HG03571 (cell line): ENCODE data around the gene ABCB6.
"Not testable (repeated sequence)": the region's sequence is repeated elsewhere in the genome, so short reads cannot be mapped to it uniquely, and the experiment has no call there.

Source experiments
- ATAC-seq: cut with Tn5 transposase; IDR thresholded peaks from one replicate; pipeline ENCODE4 v1.9.1; 2021; ENCODE audit not compliant: unreplicated experiment

Gene ABCB6

DNA sequence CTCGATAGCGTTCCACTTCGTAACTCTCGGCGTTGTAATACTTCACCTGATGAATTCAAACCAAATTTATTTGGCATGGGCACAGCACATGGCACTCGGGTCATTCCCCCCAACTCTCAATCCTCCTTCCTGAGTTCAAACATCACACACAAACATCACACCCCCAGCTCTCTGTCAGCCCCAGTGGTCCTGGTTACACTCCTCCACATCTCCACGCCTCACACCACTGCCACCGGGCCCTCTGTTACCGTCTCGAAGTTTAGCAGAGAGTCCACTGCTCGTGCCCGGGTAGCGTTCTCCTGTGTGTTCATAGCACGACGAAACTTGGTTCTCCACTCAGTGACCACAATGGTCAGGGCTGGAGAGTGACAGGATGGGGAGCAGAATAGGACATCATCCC is 4.6 kb downstream of the ABCB6 start:
- no peak for ATAC-seq

DNA sequence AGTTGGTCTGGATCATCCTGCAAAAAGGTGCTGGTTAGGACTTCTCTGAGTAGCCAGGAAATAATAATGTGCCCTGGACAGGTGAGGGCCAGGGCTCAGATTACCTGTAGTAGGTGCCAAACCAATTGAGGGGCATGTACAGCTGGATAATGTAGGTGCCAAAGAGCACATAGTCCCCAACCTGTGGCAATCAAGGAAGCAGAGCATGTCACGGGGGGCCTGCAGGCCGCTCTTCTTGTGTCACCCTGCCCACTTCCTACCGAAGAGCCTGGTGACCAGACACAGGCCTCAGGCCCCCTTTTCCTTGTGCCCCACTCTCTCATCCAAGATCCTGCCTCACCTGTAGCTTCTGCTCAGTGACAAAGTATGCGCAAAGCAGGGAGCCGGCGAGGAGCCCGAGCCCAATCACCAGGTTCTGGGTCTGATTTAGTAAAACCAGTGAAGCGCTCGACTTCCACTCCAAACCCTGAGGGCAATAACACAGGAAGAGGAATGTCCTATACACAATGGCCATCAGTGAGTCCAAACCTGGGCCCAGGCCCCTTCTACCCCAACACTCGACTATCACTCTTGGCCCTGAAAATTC is 5.2 kb downstream of the ABCB6 start:
- ATAC-seq, result no peak

DNA sequence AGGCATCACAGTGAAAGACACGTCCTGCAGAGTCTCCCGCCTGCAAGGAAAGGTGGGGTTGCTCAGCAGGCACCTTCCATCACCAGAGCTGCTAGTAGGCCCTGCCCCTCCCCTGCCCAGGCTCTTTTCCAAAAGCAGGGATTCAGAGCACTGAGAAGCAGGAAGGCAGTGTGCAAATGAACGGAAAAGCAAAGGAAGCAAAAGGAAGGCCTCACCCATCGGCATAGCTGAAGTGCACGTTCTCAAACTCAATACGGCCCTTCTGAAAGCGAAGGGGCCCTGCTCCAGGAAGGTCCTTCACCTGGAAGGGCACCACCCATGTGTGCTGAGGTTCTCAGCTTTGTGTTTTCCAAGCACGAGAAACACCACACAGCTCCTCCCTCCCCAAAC is 5.7 kb downstream of the ABCB6 start:
- ATAC-seq, result no peak

DNA sequence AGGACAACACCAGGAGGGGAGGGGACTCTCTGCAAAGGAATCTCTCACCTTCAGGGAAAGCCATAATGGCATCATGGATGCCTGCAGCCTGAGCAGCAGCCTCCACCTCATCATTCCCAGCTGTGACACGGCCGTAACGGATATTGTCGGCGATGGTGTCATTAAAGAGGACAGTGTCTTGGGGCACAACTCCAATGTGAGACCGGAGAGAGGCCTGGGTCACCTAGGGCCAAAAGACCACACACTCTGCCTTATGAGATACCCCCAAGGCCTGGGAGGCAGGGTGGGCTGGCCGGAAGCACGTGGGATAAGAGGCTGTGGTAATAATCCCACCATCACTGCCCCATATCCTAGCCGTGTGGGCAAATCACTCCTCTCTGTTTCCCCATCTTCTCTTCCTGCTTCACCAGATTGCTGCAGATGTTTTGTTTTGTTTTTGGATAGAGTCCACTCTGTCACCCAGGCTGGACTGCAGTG is 7.8 kb downstream of the ABCB6 start:
- no peak for ATAC-seq

DNA sequence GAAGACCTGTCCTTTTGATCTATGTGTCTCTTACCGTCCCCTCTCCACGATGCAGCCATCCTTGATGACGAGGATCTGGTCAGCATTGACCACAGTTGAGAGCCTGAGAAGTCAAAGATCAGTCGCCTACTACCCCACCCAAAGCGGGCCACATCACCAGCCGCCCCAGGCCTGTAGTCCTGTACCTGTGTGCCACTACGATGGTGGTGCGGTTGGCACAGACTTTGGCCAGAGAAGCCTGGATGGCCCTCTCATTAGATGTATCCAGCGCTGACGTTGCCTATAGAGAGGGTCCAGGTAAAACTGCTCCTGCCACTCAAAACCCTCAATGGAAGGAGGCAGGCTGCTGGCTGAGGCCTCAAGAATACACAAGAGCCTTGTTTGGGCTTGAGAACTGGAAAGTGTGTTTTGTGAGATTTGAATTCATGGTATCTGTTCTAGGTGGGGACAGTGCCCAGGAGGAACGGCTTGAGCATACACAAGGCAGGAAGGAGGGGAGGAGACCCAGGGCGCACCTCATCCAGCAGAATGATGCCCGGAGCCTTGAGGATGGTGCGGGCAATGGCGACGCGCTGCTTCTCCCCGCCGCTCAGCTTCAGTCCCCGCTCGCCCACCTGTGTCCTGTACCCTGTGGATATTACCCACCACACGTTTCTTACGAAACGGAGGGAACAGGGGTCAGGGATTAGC is 8.4 kb downstream of the ABCB6 start:
- ATAC-seq, result no peak

DNA sequence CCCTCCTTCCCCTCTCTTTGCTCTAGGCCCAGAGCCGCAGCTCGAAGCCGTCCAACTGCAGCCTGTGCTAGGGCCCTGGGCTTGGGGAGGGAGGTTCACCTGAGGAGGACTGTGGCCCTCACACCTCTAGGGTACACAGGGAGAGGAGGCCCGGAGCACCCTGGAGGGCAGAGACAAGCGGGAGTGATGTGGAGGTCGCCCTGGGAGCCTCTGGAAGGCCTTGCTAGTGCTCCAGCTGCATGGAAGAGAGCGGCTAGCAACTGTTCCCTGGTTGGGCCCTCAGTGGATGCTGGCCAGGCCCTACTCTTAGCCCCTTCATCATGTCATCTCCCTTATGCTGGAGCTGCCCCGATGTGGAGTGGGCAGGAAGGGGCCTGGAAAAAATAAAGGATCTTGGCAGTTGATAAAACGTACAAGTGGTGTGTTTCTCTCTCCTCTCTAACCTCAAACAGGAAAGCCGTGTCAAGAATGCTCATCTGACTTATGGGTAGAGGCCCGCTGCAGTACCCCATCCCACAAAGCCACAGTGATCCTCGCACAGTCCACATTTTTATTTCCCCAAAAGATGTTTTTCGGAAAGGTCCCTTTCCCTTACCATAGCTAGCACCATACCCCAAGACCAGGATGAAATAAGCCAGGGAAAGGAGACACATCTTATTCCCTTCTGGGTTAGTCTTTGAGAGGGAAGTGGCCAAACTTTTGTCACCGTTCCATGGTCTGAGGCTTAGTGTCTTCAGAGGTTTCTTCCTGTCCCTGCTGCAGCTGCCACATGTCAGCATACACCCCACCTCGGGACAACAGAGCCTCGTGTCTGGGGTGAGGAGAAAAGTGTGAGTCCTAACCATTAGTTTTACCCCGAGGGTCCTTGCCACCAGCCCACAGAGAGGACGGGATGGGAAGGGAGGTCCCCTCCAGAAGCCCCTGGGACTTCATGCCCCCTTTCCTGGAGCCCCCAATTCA is 9.2 kb downstream of the ABCB6 start:
- no peak for ATAC-seq

DNA sequence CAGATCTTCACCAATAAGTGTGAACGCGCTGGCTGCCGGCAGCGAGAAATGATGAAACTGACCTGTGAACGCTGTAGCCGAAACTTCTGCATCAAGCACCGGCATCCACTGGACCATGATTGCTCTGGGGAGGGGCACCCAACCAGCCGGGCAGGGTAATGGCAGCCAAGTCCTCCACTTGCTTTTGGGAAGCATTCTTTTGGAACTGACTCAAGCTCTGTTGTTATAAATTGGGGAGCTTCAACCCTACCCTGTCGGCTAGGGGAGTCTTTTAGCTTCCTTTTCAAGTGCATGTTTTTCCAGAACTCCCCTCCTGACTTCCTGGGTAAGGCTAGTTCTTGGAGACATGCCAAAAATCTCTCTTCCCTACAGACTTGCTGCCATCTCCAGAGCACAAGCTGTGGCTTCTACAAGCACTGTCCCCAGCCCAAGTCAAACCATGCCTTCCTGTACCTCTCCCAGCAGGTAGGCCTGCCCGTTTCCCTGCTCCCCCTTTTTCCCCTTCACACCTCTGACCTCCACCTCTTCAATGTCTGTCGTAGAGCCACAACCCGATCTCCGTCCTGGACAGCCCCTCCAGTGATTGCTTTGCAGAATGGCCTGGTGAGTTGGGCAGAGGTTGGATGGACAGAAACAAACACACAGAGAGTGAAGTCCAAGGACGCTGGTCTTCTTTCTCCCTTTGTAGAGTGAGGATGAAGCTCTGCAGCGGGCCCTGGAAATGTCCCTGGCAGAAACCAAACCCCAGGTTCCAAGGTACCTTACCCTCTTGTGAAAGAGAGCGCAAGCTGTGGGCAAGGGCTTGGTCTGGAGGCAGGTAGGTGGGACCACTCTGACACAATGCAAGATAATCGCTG is 10.6 kb downstream of the ABCB6 start:
- ATAC-seq, result no peak

DNA sequence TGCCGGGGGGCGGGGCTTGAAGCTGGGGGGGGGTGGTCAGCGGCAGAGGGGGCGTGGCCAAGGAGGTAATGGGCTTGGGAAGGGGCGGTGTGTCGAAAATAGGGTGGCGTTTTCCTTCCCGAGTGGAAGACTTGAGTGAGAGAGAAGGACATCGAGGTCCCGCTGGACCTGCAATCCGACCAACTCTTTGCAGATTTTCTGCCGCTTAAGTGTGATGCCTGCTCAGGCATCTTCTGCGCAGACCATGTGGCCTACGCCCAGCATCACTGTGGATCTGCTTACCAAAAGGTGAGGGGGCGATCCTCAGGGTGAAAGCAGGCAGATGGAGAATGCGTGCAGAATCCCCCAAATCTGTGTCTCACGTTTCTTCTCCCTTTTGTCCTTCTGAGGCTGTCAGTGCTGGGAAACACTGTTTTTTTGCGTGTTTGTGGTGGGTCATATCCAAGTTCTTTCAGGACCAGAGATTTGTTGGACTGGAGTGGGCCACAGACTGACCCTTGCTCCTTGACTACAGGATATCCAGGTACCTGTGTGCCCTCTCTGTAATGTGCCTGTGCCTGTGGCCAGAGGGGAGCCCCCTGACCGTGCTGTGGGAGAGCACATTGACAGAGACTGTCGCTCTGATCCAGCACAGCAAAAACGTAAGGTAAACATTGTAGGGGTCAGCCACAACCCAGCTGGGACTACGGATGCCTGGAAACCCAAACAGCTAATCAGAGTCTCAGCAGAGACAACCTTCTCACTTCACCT is 11.4 kb downstream of the ABCB6 start:
- ATAC-seq, result no peak

DNA sequence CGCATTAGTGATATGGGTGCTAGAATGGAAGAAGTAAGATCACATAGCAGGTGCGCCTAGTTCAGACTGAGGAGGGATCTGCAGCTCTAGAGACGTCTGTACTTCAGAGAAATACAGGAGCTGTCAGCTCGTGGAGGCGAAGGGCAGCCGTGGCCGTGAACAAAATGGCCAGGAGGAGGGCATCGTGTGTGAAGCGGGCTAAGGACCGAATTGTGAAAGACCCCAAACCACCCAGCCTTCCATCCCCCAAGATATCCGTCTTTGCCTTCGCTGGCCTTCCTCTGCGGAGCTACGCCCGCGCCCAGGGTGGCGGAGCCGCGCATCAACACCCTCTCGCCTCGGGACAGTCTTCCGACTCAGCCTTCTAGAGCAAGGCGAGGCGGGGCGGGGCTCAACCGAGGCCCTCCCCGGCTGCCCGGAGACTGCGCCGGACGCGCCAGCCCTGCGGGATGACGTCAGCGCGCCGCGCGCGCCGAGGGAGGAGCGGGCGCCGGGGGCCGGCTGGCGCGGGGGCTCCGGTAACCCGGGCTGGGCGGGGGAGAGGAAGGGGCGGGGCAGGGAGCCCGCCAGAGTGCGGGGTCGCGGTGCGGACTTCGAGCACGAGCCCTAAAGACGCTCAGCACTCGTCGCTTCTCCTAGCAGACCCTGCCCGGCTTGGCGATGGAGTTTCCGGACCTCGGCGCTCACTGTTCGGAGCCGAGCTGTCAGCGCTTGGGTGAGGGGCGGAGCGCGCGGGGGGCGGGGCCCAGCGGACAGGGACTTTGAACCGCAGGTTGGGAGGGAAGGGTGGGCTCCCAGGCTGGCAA is 12.2 kb downstream of the ABCB6 start, which contains the start of gene ZFAND2B:
TSS of gene ZFAND2B (plus strand) at position 455 of the 806 bp plus-strand sequence. CDS start at position 661, 206 bp downstream.
- ATAC-seq, result peak; percentile 97

DNA sequence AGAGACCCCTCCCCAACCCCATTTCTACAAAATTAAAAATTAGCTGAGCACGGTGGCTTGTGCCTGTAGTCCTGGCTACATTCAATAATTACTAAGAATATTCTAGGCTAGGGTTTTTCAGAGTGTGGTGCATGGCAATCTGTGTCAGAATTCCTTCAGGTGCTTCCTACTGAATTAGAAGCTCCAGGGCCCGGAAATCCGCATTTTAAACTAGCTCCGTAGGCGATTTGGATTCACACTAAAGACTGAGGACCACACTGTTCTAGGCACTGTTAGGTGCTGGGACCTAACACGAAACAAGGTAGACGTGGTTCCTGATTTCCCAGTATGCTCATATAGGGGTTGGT is 12.8 kb downstream of the ABCB6 start:
- no peak for ATAC-seq

DNA sequence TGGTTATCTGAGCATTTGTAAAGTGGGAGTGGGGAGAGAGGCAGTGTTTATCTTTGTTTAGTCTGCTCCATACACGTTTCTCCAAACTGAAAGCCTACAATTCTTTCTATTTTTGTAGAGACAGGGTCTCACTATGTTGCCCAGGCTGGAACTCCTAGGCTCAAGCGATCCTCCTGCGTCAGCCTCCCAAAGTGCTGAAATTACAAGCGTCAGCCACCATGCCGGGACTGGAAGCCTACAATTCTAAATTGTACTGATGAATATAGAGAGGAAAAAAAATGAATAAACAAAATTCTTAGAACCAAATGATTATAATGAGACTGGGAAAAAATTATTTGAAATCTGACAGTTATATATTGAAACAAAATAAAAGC is 13.6 kb downstream of the ABCB6 start:
- ATAC-seq, result no peak

DNA sequence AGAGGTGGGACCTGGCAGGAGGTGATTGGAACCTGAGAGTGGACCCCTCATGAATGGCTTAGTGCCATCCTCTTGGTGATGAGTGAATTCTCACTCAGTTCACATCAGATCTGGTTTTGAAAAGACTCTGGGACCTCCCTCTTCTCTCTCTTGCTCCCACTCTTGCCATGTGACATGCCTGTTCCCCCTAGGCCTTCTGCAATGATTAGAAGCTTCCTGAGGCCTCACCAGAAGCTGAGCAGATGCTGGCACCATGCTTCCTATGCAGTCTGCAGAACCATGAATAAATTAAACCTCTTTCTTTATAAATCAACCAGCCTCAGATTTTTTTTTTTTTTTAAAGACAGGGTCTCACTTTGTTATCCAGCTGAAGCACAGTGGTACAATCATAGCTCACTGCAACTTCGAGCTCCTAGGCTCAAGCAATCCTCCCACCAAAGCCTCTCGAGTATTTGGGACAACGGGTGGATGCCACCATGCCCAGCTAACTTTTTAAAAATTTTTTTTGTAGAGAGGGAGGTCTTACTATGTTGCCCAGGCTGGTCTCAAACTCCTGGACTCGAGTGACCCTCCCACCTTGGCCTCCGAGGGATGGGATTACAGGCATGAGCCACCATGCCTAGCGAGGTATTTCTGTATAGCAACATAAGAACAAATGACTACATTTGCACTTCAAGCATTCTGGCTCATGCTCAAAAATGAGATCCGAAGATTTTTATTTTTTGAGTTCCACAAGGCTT is 14.2 kb downstream of the ABCB6 start:
- no peak for ATAC-seq

DNA sequence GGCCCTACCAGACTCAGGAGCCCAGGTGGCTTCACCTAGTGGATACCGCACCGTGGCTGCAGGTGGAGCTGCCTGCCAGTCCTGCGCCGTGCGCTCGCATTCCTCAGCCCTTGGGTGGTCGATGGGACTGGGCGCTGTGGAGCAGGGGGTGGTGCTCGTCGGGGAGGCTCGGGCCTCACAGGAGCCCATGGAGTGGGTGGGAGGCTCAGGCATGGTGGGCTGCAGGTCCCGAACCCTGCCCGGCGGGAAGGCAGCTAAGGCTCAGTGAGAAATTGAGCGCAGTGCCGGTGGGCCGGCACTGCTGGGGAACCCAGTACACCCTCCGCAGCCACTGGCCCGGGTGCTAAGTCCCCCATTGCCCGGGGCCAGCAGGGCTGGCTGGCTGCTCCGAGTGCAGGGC is 17.4 kb downstream of the ABCB6 start:
- ATAC-seq, result not testable (repeated sequence)

DNA sequence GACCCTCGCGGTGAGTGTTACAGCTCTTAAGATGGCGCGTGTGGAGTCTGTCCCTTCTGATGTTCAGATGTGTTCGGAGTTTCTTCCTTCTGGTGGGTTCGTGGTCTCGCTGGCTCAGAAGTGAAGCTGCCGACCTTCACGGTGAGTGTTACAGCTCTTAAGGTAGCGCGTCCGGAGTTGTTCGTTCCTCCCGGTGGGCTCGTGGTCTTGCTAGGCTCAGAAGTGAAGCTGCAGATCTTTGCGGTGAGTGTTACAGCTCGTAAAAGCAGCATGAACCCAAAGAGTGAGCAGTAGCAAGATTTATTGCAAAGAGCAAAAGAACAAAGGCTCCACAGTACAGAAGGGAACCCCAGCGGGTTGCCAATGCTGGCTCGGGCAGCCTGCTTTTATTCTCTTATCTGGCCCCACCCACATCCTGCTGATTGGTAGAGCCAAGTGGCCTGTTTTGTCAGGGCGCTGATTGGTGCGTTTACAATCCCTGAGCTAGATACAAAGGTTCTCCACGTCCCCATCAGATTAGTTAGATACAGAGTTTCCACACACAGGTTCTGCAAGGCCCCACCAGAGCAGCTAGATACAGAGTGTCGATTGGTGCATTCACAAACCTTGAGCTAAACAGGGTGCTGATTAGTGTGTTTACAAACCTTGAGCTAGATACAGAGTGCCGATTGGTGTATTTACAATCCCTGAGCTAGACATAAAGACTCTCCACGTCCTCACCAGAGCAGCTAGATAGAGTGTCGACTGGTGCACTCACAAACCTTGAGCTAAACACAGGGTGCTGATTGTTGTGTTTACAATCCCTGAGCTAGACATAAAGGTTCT is 18.0 kb downstream of the ABCB6 start:
- ATAC-seq, result not testable (repeated sequence)

DNA sequence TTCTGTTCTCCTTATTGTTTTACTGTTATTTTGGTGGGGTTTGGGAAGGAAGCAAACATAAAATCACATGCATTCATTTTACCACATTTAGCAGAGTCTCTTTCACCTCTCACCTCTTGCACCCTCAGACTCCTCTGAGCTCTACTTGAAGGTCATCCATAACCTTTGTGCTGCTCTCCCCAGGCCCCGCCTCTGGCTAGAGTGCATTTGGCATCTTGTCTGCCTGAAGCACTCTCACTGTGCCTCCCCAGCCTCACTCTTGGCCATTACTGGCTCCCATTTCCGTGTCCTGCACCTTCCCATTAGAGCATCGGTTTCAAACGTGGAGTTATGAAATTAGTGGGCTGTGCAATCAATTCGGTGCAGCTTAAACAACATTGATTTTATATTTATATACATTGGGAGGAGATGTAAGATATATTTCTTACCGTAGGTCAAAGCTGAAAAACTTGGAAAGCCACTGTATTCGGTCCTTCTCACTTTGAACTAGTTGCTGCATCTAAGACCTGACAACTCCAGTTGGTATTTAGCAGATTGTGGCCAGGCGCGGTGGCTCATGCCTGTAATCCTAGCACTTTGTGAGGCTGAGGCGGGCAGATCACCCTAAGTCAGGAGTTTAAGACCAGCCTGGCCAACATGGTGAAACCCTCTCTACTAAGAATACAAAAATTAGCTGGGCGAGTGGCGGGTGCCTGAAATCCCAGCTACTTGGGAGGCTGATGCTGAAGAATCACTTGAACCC is 19.1 kb downstream of the ABCB6 start:
- no peak for ATAC-seq

DNA sequence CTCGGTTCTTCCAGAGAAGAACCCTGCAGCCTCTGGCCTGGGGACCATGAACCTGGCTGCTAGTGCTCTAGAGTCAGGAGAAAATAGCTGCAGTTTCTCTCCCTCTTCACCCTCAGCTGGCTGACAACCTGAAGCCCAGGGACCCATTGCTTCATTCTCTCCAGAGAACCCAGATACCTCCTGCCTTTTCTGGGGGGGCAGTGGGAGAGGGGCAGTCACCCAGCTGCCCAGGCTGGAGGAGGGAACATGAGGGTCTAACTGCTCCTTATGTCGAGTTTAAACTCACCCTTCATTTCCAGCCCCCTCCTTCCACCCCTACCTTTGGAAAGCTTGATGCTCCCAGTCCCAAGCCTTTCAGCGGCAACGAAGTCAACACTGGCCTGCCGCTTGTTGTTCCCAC is 19.8 kb downstream of the ABCB6 start:
- no peak for ATAC-seq

DNA sequence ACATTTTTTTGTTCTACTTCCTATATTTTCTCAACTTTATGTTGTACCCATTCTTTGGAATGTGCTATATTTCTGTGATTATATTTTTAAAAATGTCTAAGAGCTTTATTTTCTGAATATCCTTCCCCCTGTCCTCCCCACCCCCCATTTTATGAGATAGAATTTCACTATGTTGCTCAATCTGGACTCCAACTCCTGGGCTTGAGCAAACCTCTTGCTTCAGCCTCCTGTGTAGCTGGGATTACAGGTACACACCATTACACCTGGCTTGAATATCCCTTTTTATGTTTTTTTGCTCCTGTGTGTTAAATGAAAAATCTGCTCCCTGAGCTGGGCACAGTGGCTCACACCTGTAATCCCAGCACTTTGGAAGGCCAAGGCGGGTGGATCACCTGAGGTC is 21.4 kb downstream of the ABCB6 start:
- ATAC-seq, result no peak
